GM12864 (cell line): ENCODE data around the gene OTUD7B.
"Not testable (repeated sequence)": the region's sequence is repeated elsewhere in the genome, so short reads cannot be mapped to it uniquely, and the experiment has no call there.

Experiments
- DNase-seq: peaks from one replicate; pipeline ENCODE4 v3.0.0-alpha.2; 2011; ENCODE audit warnings: low read depth
- H3K4me3 ChIP-seq: 2 replicates; pipeline ENCODE4 v1.5.1; 2011; ENCODE audit warnings: mild to moderate bottlenecking, low read depth, low read length, control low read depth
- TF ChIP-seq, protein P1 (sequence below): IDR thresholded peaks from 2 replicates; pipeline ENCODE4 v1.5.1; 2011; ENCODE audit warnings: low read depth, mild to moderate bottlenecking, moderate library complexity, low read length, control low read depth, inconsistent platforms; ENCODE audit errors: missing control alignments

Gene OTUD7B

DNA sequence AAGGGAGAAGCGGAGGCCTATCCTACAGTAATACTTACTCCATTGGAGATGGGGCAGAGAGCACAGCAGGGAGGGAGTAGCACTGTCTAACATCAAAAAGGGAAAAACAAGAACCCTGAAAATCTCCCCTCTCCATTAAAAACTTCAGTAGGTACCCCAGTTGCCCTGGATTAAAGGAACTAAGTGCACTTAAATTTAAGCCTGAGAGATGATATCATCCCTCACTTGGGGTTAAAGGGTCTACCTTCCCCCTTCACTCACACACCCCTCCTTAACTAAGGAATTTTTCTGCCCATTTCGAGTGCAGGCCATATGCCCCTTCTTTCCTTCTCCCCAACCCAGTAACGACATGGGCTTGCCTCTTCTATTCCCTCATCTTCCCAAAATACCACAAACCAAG lies 70.1 kb downstream of the OTUD7B start:
- TF ChIP-seq, protein P1, sequence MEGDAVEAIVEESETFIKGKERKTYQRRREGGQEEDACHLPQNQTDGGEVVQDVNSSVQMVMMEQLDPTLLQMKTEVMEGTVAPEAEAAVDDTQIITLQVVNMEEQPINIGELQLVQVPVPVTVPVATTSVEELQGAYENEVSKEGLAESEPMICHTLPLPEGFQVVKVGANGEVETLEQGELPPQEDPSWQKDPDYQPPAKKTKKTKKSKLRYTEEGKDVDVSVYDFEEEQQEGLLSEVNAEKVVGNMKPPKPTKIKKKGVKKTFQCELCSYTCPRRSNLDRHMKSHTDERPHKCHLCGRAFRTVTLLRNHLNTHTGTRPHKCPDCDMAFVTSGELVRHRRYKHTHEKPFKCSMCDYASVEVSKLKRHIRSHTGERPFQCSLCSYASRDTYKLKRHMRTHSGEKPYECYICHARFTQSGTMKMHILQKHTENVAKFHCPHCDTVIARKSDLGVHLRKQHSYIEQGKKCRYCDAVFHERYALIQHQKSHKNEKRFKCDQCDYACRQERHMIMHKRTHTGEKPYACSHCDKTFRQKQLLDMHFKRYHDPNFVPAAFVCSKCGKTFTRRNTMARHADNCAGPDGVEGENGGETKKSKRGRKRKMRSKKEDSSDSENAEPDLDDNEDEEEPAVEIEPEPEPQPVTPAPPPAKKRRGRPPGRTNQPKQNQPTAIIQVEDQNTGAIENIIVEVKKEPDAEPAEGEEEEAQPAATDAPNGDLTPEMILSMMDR, result no peak
- H3K4me3 ChIP-seq, result no peak overlapping the region
- DNase-seq, result no peak

DNA sequence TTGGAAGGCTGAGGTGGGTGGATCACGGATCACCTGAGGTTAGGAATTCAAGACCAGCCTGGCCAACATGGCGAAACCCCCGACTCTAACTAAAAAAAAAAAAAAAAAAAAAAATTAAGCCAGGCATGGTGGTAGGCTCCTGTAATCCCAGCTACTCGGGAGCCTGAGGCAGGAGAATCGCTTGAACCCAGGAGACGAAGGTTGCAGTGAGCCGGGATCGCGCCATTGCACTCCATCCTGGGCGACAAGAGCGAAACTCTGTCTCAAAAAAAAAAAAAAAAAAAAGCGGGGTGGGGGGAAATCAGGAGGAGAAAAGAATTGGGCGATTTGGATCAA lies 71.9 kb downstream of the OTUD7B start:
- DNase-seq, H3K4me3 ChIP-seq: not testable (repeated sequence)

DNA sequence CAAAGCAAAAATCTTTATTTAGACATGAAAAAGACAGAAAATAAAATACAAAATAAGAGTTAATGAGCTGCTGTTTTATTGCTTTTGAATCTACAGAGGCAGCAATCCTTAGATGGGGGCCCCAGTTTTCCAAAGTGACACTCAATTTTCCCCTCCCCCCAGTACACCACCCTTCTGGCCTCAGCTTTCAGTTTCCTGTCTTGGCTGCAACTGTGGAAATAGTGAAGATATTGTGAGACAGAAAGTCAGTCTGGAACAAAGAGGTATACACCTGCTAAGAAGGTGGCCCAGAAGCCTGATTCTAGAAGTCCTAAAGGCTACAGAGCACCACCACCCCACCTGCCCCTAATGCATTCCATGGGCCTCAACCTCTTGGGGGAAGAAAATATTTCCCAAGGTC lies 72.8 kb downstream of the OTUD7B start:
- no peak for DNase-seq
- TF ChIP-seq, protein P1, result no peak
- H3K4me3 ChIP-seq, result no peak overlapping the region

DNA sequence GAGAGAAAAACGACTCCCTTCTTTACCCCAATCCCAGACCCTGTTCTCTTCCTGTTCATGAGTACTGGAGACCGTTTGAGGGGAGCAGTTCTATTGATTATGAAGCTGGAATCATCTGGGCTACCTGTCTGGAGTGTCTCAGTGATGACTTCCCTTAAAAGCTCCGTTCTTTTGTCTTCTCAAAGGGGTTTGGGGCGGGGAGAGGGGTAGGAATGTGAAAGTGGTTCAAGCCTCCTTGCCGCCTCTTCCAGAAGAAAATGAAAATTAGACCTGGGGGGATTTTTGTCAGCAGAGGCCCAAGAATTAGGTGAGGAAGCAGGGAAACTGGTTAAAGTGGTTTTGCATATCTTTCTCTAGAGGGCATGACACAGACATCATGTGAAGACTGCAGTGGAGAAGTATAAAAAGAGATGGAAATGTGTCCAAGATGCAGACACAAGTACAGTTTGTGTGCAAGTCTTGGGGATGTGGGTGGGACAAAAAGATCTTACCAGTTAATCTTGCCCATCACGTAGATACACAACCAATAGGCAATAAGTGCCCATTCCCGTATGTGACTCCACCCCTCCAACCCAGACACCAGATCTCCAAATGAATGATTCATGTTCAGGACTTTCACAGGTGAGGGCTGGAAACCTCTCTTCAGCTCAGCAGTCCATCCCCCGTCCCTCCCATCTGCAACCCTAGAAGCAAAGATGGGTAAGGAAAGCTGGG lies 73.4 kb downstream of the OTUD7B start:
- TF ChIP-seq, protein P1, result no peak
- no peak for DNase-seq
- H3K4me3 ChIP-seq, result no peak overlapping the region

DNA sequence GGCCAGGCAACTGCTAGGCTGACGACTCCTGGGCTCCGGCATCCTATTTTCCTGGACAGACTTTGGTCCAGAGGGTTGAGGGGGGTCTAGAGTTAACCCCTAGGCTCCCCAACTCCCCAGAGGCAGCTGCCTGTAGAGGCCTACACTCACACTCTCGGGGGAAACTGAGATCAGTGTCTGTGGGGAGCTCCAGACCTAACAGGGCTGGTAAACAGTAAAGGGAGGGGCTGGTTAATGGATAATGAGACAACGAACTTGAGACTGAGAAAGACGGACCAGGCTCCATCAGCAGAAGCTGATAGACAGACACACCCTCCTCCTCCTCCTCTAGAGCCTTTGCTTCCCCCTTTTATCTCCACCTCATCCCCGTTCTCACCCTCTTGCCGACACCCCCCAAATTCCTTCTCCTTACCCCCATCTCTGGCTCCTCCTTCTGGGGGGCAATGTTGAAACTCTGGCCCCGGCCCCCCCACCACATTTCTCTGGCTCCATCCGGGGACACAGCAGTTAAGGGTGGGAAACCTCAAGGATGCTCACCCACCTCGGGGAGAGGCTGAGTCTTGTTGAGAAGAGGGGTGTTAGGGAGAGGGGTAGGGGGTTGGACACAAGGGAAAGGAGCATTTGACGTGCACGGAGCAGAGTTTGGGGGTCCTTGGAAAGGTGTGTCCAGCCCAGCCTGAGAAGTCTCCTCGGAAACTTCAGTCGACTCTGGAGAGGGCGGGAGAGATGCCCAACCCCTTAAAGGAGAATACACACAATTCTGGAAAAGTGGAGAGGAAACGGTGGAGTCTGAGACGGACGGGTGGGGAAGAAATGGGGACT lies 74.1 kb downstream of the OTUD7B start, which contains the start of gene MTMR11:
MTMR11 (minus strand) TSS at position 710 of the 822 bp plus-strand sequence; CDS start at position 478, 232 bp downstream.
- H3K4me3 ChIP-seq, result no peak within 1 kb of the TSS
- no peak for DNase-seq
- TF ChIP-seq, protein P1, result no peak

DNA sequence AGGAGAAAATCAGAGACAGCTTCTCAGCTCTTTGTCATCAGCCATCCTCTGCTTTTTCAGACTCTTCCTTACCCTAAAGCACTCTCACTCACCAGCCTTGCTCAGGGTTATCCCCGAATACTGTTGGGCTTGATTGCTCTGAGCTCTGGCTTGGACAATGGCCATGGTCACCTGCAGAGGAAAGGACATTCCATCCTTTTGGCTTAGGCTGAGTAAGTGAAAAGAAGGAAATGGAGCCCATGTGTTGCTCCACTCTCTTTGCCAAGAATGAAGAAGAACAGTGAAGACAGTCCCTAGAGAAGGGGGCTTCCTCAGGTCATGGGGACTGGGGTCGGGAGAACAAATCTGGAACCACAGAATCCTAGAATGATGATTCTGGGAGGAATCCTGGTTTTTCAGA lies 76.2 kb downstream of the OTUD7B start:
- TF ChIP-seq, protein P1, result no peak
- DNase-seq, result no peak
- H3K4me3 ChIP-seq, result no peak overlapping the region

DNA sequence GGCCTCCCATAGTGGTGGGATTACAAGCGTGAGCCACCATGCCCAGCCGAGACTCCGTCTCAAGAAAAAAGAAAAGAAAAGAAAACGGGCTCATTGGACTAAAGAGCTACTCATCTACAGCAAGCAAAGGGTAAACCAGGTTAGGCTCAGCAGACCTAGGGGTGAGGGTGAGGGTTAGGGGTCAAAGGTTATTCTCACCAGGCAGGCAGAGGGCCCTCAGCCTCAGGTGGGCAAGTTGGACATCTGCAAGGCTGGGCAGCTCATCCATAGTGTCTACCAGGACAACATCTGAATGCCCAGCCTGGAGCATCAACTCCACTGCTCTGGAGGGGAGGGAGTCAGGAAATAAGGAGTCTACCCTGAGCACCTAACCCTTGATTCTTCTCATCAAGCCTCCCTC lies 77.3 kb downstream of the OTUD7B start:
- TF ChIP-seq, protein P1, result no peak
- H3K4me3 ChIP-seq, result no peak overlapping the region
- no peak for DNase-seq
